GM08714 (cell line): Measurements from ENCODE around the gene PER1.
A peak's percentile ranks its signal among the peaks of the same experiment; 100 is the strongest.

Experiments used
- H3K4me3 ChIP-seq: fragments of 200-500 bp; sonication (Bioruptor generic); 2 replicates; pipeline ENCODE4 v1.5.1; 2014; ENCODE audit warnings: mild to moderate bottlenecking, low read length, inconsistent platforms
- ZNF274 ChIP-seq: IDR thresholded peaks from 2 replicates; pipeline ENCODE4 v1.6.1; 2012; ENCODE audit warnings: mild to moderate bottlenecking, low read depth, low read length

The PER1 gene

DNA sequence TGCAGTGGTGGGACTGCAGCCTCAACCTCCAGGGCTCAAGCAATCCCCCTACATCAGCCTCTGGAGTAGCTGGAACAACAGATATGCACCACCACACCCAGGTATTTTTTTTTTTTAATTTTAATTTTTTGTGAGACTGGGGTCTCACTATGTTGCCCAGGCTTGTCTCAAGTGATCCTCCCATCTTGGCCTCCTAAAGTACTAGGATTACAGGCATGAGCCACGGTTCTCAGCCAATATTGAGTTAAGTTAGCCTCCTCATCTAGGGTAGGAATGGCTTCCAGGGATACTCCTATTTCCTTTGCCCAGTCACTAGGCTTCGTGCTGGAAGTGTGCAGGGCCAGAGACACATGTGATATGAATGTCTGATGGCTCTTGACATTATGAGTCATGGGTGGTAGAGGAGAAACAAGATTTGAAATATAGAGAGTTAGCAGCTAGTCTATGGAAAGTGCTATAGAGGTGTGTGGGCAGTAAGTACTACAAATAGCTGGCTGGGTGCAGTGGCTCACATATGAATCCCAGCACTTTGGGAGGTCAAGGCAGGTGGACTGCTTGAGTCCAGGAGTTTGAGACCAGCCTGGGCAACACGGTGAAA is 20.3 kb downstream of the PER1 start:
- no peak overlapping the region for H3K4me3 ChIP-seq
- no peak for TF ChIP-seq ZNF274

DNA sequence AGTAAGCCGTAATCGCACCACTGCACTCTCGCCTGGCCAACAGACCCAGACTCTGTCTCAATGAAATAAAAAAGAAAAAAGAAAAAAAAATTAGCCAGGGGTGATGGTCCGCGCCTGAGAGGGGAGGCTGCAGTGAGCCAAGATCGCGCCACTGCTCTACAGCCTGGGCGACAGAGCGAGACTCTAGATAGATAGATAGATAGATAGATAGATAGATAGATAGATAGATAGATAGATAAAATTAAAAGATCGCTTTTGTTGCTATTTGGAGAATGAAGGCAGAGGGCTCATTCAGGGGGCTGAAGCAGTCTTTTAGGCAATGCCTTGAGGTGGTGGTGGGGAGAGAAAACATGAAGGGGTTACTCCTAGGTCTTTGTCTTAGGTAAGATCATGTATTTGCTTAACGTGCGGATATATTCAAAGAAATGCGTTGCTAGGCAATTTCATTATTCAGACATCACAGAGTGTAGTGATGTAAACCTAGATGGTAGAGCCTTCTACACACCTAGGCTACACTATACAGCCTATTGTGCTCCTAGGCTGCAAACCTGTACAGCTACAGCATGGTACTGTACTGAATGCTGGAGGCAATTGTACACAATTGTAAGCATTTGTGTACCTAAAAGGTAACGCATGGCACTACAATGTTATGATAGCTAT is 23.9 kb downstream of the PER1 start:
- H3K4me3 ChIP-seq, result no peak overlapping the region
- no peak for TF ChIP-seq ZNF274

DNA sequence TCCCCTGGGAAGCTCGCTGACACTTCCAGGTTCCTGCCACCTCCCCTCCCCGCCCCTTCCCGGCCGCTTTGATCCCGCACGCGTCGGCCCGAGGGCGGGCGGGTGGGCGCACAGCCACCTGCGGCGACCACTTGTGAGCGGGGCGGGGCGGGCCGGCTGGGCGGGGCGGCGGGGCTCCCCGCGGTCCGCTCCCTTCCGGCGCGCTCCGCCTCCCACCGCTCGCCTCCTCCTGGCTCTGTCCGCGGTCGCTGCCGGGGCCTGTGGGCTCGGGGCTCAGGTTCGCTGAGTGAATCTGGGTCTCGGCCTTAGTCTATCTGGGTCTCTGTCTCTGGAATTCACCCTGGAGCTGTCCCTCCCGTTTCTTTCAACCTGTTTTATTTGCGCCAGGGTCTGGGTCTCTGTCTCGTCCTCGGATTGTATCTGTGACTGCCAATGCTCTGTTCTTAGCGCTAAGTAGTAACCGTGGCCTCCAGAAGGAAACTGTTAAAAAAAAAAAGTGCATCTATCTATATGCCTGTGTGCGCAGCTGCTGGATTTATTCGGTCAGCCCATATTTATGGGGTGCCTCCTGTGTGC is 25.6 kb downstream of the PER1 start:
- no peak for TF ChIP-seq ZNF274
- H3K4me3 ChIP-seq, result peak overlapping the region; percentile 95

DNA sequence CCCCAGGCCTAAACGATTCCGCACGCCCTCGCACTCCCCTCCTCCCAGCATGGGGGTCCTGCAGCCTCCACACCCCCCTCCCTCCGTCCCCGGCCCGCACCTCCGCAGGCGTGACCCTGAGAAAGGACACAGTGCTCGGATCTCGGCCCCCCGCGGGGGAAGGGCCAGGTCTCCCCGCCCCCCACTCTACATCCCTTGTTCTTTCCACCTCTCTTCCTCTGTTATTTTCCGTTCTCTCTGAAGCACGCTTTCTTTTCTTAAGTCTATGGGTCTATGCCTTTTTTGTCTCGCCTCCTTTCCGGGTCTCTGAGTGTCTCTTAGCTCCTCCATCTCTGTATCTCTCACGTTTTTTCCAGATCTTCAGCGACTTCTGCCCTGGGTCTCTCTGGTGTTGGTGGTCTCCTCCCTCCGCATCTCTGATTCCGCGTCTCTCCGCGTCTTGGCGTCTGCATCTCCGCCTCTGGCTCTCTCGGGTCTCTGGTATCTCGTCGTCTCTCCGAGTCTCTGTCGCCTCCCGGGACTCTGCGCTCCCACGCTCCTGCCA is 26.2 kb downstream of the PER1 start:
- H3K4me3 ChIP-seq, result peak overlapping the region; percentile 95
- TF ChIP-seq ZNF274, result no peak

DNA sequence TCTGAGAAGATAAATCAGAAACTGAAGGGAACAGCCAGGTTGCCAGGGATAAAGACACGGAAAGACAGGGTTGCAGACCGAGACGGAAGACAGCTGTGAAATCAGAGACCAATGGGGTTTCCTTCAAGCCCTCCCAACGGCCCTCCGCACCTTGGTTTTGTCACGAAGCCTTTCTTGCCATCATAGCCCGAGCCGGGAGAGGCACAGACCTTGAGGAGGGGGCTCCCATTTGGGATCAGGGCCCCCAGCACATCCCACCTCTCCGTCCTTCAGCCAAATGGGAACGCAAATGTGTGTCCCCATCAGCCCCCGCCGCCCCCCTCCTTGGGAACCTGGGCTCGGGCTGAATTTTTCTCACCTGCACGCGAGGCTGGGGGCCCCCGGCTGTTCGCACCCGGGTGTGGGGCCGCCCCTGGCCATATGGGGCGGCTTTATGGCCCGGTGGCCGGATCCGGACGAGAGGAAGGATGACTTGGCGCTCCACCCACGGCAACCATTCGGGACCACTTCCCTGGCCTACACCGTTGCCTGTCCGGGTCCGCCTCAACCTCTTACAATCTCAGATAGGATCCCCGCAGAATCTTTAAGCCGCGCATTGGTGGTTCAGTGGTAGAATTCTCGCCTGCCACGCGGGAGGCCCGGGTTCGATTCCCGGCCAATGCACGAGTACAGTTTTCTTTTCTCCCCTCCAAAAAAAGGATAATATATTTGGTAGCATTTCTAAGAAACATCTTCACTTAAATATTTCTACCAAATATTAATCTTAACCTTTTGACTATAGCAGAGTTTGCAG is 26.9 kb downstream of the PER1 start:
- H3K4me3 ChIP-seq, result peak overlapping the region; percentile 95
- TF ChIP-seq ZNF274, result no peak

DNA sequence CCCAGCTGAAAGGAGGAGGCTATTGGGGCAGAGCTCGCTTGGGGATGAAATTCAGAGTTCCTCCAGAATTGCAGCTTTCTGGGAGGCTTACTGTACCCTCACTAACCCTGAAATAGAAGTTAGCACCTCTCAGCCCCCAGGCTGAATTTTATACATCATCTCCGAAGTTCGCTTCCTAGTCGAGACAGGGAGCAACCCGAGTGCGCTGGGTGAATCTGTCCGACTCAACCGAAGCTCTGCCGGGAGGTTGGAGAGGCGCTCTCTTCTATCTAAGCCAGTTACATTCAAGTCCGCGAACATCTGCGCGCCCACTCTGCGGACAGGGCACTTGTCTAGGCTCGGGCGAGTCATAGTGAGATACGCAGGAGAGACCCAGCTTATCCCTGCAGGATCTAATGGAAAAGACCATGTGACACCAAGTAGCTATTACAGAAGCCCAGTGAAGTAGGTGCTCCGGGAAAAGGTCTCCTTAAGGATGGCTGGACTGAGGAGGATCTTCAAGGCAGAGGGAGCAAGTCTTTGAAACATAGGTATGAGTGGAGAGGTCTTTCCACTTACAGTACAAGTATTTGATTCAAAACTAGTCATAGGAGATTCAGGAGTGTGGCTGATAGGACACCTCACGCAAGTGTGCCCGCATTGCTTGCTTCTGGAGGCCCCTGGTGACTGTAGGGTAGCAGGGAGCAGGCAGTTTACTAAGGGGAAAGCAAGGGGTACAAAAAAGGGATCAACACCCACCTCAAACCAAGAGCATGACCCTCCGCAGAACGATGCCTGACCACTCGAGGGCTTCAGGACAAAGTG is 27.7 kb downstream of the PER1 start:
- H3K4me3 ChIP-seq, result peak overlapping the region; percentile 84; the same call in 1 of the 2 replicates
- no peak for TF ChIP-seq ZNF274

DNA sequence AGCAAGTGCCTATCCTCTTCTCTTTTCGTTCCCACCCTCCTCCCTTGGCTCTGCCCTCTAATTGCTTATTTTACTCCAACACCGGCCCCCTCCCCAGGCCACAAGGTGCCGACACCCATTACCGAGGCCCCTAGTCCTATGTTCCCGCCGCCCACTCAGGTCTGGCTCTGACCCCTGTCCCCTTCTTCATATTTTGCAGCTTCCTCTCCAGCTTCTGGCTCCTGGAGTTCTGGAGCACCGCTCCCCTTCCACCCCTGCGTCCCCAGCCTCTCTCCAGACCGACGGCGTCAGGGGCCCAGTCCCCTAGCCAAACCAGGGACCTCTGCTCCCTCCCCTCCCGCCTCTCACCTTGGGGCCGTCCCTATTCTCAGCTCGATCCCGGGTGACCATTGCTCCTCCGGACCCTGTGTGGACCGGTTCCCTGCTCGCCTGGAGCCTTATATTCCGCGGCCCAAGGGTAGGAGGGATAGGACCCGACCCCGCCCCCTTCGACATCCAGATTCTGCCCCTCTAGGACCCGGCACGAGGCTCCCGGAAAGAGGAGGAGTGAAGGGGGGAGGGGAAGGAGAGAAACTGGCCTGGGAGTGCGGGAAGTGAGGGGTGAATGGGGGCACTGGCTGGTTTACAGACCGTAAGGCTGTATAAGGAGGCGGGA is 28.4 kb downstream of the PER1 start, which contains the start of gene HES7:
HES7 (minus strand) TSS at position 412 of the 655 bp plus-strand sequence; CDS start at position 390, 22 bp downstream.
- TF ChIP-seq ZNF274, result no peak
- peak within 1 kb of the TSS; percentile 84; the same call in 1 of the 2 replicates for H3K4me3 ChIP-seq

DNA sequence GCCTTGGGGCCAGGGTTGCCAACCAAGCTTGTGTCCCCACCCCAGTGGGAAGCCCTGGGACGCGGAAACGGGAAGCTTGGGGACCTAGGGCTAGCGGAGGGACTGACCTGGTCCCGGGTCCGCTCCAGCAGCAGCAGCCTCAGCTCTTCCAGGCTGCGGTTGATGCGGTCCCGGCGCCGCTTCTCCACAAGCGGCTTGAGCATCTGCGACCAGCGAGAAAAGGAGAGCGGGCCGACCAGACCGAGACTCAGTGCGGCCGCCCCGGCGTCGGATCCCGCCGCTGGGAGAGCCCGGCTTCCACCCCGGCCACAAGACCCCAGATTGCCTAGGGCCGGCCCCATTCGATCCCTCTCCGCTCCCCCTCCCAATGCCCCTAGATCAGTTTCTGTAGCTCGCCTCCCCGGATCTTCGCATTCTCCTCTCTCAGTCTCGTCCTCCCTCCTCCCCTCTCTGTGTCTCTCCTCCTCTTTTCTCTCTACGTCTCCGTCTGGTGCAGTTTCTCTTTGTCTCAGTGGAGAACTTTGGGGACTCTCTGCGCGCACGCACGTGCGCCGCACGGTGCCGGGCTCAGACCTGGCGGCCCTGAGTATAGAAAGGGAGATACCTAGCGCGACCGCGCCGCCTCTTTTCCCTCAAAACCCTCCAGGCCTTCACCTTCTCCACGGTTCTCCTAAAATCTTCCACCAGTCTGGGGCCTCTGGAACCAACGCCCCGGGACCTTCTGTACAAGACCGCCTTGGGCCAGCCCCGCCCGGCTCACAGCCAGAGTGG is 29.1 kb downstream of the PER1 start:
- H3K4me3 ChIP-seq, result peak overlapping the region; percentile 84
- TF ChIP-seq ZNF274, result no peak

DNA sequence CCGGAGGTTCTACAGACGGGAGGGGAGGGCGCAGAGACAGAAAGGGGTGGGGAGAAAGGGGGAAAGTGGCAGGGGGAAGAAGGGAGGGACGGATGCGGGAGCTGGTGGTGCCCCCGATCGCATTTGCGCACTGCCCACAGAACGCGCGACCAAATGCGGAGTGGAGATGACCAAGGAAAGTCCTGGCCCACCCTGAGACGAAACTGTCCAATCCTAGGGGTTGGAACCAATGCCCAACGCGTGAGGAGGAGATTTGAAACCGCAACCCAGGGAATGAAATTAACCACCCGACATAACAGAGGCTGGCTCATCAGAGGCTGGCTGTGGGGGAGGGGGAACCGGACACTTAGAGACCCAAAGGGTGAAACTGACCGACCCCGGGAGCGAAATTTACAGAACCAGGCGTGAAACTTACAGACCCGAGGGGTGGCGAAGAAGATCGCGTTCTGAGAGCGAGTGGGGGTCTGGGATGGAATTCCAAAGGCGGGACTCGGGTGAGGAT is 29.7 kb downstream of the PER1 start:
- peak overlapping the region; percentile 84 for H3K4me3 ChIP-seq
- no peak for TF ChIP-seq ZNF274

DNA sequence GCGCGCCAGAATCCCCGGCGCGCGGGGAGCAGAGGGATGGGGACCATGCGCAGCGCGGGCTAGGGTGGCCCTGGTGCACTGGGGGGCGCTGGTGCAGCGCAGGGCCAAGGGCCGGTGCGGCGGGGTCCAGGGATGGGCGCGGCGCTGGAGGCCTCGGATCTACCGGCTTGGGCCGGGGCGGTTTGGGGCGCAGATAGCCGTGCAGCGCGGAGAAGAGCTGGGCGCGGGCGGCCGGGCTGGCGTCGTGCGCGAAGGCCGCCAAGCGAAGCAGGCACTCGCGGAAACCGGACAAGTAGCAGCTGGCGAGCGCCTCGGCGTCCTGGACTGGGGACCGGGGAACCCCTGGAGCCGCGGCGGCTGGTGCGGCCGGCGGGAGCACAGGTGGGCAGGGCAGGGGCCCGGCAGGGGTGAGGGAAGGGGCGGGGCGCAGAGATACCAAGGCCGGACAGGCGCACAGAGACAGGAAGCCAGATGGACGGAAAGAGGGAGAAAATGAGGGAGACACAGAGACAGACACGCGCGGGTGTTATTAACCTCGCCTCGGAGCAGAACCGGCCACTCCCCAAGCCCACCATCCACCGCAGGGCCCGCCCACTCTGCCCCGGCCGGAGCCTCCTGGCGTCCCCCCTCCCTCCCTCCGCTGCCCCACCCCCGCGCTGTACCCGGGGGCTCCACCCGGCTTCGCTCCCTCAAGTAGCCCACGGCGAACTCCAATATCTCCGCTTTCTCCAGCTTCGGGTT is 30.4 kb downstream of the PER1 start:
- TF ChIP-seq ZNF274, result no peak
- peak overlapping the region; percentile 84 for H3K4me3 ChIP-seq

DNA sequence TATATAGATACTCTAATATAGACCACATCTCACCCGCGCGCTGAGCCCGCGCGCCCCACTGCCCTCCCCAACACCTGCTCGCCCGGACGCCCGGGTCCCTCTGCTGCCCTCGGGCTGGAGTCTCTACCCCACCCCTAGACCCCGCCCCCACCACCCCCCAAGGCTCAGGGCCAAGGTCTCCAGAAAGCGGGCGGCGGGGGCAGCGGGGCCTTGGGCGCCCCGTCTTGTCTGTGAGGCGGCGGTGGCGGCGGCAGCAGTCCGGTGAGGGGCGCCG is 30.9 kb downstream of the PER1 start:
- no peak for TF ChIP-seq ZNF274
- H3K4me3 ChIP-seq, result peak overlapping the region; percentile 84
